Skin epidermis (tissue), 12 donors: ENCODE measurements around the gene GOSR1.
"Not testable (repeated sequence)": the region's sequence is repeated elsewhere in the genome, so short reads cannot be mapped to it uniquely, and the experiment has no call there.

ENCODE experiments used
- H3K27ac ChIP-seq, 21 experiments: fragments of 200-600 bp; sonication (generic) in 11 of 21; one replicate each; pipeline ENCODE4 v1.5.0; 2020; ENCODE audit warnings: mild to moderate bottlenecking in 3 of 21, inconsistent platforms in 2 of 21, moderate library complexity in 2 of 21
- H3K4me3 ChIP-seq, 7 experiments: fragments of 200-600 bp; sonication (generic) in 2 of 7; one replicate each; pipeline ENCODE4 v1.5.0; 2020; ENCODE audit warnings: inconsistent platforms in 2 of 7, mild to moderate bottlenecking in 2 of 7, moderate library complexity in 1 of 7

GOSR1 gene

GRCh38 chr17:30571921-30572320 lies 94.7 kb downstream of the GOSR1 start:
- H3K4me3 ChIP-seq, result no peak overlapping the region

GRCh38 chr17:30572651-30573554 lies 95.7 kb downstream of the GOSR1 start:
- not testable (repeated sequence) for H3K27ac ChIP-seq, H3K4me3 ChIP-seq

More at GRCh38 chr17:30571921-30572320, 94.7 kb downstream of the GOSR1 start:
- H3K27ac ChIP-seq, result no peak overlapping the region

- H3K27ac ChIP-seq, result no peak overlapping the region
- H3K4me3 ChIP-seq, result no peak overlapping the region
Measured at GRCh38 chr17:30573603-30574175, 96.5 kb downstream of the GOSR1 start.

- not testable (repeated sequence) for H3K27ac ChIP-seq, H3K4me3 ChIP-seq
Measured at GRCh38 chr17:30574309-30574708, 97.1 kb downstream of the GOSR1 start.

- not testable (repeated sequence) for H3K4me3 ChIP-seq
Measured at GRCh38 chr17:30574806-30575205, 97.6 kb downstream of the GOSR1 start.

GRCh38 chr17:30575648-30576325 lies 98.6 kb downstream of the GOSR1 start:
- not testable (repeated sequence) for H3K4me3 ChIP-seq, H3K27ac ChIP-seq

More at GRCh38 chr17:30574806-30575205, 97.6 kb downstream of the GOSR1 start:
- not testable (repeated sequence) for H3K27ac ChIP-seq

- Histone ChIP-seq H3K4me3 (no peak overlapping the region), H3K27ac (no peak overlapping the region)
Measured at GRCh38 chr17:30576326-30576861, 99.2 kb downstream of the GOSR1 start.
